ENCODE data around the gene ISLR2. TPM values are rescaled to one million over a fixed set of nuclear protein-coding genes. Genes with fewer than 3 reads are reported as not detected.

ISLR2 gene
- total RNA-seq, 2 donors from 2014 or later, result 0.27 TPM

DNA sequence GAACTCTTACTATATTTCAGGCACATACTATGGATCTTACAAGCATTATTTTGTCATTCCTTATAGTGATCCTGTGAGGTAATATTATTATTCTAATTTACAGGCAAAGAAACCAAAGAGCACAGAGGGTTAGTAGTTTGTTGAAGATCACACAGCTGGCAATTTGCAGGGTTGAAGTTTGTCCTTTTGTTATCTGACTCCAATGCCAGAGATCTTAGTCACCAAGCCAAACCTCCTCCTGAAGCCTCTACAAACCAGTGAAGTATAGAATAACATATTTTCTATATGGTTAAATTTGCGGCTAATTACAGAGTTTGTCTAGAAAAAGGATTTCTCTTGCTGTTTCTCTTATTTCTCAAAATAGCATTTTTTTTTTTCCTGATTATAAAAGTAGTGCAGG, 11.2 kb downstream of the ISLR2 start:
- no peaks in the 10 kb centered on the region for H3K4me1 ChIP-seq
- H3K27ac ChIP-seq, result no peak overlapping the region
- no peak for TF ChIP-seq CTCF (IDR thresholded peaks at IDR 0.05)
- no peaks in the 10 kb centered on the region for H3K36me3 ChIP-seq
- DNase-seq, result no peak
- intact Hi-C loops (cut with DNase I), result no loop called here
- no peak overlapping the region for H3K9ac ChIP-seq (ENCODE audit: low read depth in 2 of 2, low read length in 2 of 2)
- no peak overlapping the region for H3K4me3 ChIP-seq
- H3K27me3 ChIP-seq, result peaks cover 22% of the 10 kb centered on the region
- no peaks in the 10 kb centered on the region for H3K9me3 ChIP-seq

DNA sequence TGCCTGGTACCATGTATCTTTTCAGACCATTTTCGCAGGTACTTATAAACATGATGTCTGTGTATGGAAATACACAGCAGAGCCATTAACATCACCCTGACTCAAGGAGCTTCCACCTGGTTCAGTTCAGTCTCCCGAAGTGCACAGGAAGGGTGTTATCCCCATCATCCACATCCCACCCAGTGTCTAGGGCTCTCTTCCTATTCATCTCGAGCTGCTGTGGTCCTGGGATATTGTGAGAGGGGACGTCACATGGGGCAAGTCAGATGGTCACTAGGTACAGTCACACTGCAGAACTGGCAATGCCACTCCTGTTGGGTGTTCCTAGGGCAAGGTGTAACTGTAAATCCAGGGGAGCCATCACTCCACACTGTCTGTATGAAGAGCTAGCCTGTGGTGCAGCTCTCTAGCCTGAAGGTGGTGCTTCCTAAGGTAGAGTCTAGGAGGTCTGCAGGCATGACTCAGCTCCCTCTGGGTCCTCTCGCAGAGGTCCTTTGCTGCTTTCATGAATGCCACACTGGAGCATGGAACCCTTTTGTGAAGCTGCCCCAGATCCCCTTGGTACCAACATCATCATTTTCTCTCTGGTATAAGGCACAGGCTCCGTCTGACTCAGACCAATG, 13.9 kb downstream of the ISLR2 start:
- no peaks in the 10 kb centered on the region for H3K9me3 ChIP-seq
- no peak overlapping the region for H3K27ac ChIP-seq
- no peaks in the 10 kb centered on the region for H3K27me3 ChIP-seq
- no peak overlapping the region for H3K9ac ChIP-seq (ENCODE audit: low read depth in 2 of 2, low read length in 2 of 2)
- no peak for DNase-seq
- no peaks in the 10 kb centered on the region for H3K36me3 ChIP-seq
- intact Hi-C loops (cut with DNase I), result no loop called here
- H3K4me1 ChIP-seq, result no peaks in the 10 kb centered on the region
- H3K4me3 ChIP-seq, result no peak overlapping the region
- no peak for TF ChIP-seq CTCF (IDR thresholded peaks at IDR 0.05)

DNA sequence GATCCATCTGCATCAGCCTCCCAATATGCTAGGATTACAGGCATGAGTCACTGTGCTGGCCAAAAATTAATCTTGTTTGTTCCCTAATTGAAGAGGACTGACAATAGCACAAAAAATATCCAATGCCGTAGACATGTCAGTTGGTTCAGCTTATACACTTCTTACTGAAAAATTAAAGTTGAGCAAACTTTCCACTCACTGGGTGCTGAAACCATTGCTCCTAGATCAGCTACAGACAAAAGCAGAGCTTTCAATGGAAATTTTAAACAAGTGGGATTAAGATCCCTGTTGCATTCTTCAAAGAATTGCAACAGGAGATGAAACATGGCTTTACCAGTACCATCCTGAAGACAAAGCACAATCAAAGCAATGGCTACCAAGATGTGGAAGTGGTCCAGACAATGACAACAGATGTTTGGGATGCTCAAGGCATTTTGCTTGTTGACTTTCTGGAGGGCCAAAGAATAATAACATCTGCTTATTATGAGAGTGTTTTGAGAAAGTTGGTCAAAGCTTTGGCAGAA, 16.0 kb downstream of the ISLR2 start:
- Histone ChIP-seq H3K27ac (no peak overlapping the region), H3K27me3 (no peaks in the 10 kb centered on the region), H3K36me3 (no peaks in the 10 kb centered on the region), H3K4me3 (no peak overlapping the region), H3K9ac (ENCODE audit: low read depth in 2 of 2, low read length in 2 of 2) (no peak overlapping the region), H3K9me3 (no peaks in the 10 kb centered on the region), H3K4me1 (no peaks in the 10 kb centered on the region)
- intact Hi-C loops (cut with DNase I), result no loop called here
- TF ChIP-seq CTCF (IDR thresholded peaks at IDR 0.05), result no peak
- DNase-seq, result no peak

- Histone ChIP-seq H3K4me3 (no peak overlapping the region), H3K36me3 (no peaks in the 10 kb centered on the region), H3K9ac (ENCODE audit: low read depth in 2 of 2, low read length in 2 of 2) (no peak overlapping the region), H3K4me1 (no peaks in the 10 kb centered on the region), H3K27ac (no peak overlapping the region), H3K9me3 (no peaks in the 10 kb centered on the region), H3K27me3 (no peaks in the 10 kb centered on the region)
- no peak for TF ChIP-seq CTCF (IDR thresholded peaks at IDR 0.05)
- DNase-seq, result no peak
- intact Hi-C loops (cut with DNase I), result no loop called here
Measured at GRCh38 chr15:74147051-74147450, 16.7 kb downstream of the ISLR2 start.

DNA sequence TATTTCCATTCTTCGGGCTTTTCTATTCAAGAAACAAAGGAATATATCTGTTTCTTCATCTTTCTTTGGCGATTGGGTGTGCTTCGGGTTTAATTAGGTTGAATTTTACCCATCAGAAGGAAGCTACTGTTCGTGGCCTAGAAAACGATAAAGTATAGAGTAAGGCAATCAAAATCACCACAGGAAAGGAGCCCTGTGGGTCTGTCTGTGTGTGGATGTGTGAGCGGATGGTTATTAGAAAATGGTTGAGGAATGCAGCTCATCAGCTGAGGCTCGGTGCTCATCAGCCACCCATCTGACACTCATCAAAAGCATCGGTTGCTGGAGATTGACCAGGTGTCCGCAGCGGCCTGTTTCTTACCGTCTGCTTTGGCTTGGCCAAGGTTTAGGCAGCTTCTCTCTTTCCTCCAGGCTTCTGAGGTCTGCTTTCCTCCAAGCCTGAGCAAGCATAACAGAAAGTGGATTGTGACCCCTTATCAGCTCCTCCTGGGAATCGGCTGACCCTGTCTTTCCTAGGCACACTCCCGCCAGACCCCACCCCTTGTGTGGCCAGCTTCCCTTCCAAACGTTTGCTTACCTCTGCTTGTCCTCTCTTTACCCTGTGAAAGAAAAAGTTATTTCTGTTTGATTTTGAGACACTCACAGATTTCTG, 25.5 kb downstream of the ISLR2 start:
- no peak for DNase-seq
- H3K27me3 ChIP-seq, result no peaks in the 10 kb centered on the region
- intact Hi-C loops (cut with DNase I), result no loop called here

More for the DNA sequence above, 25.5 kb downstream of the ISLR2 start:
- H3K27ac ChIP-seq, result no peak overlapping the region
- H3K9ac ChIP-seq (ENCODE audit: low read depth in 2 of 2, low read length in 2 of 2), result no peak overlapping the region
- no peaks in the 10 kb centered on the region for H3K4me1 ChIP-seq
- H3K4me3 ChIP-seq, result no peak overlapping the region
- TF ChIP-seq CTCF (IDR thresholded peaks at IDR 0.05), result no peak
- no peaks in the 10 kb centered on the region for H3K36me3 ChIP-seq
- H3K9me3 ChIP-seq, result no peaks in the 10 kb centered on the region

Measured in colonic mucosa (tissue), 4 donors.